Thymus (tissue), 14 donors: Measurements from ENCODE around the gene USP17L24. TPM values are rescaled to one million over a fixed set of nuclear protein-coding genes. Genes with fewer than 3 reads are reported as not detected.
"Not testable (repeated sequence)": the region's sequence is repeated elsewhere in the genome, so short reads cannot be mapped to it uniquely, and the experiment has no call there.

Source experiments
- DNase-seq, 9 donors: peaks; one replicate each; pipeline ENCODE4 v3.0.0-alpha.2; 2013; ENCODE audit warnings: low spot score in 9 of 9, low read depth in 6 of 9, missing footprints in 1 of 9
- H3K27ac ChIP-seq, 2 donors: one replicate each; pipeline ENCODE4 v1.5.1; 2013; ENCODE audit warnings: control low read depth in 1 of 2, low read depth in 1 of 2, low read length in 1 of 2, mild to moderate bottlenecking in 1 of 2, moderate library complexity in 1 of 2
- H3K27me3 ChIP-seq, 2 donors: one replicate each; pipeline ENCODE4 v1.5.1; 2013; ENCODE audit warnings: low read length in 1 of 2; ENCODE audit not compliant: control insufficient read depth in 2 of 2, insufficient read depth in 1 of 2
- H3K36me3 ChIP-seq, 2 donors: one replicate each; pipeline ENCODE4 v1.5.1; 2013; ENCODE audit warnings: low read length in 1 of 2, mild to moderate bottlenecking in 1 of 2, moderate library complexity in 1 of 2; ENCODE audit not compliant: control insufficient read depth in 2 of 2, insufficient read depth in 2 of 2
- H3K4me1 ChIP-seq, 2 donors: one replicate each; pipeline ENCODE4 v1.5.1; 2013; ENCODE audit warnings: low read length in 2 of 2; ENCODE audit not compliant: control insufficient read depth in 2 of 2, insufficient read depth in 2 of 2
- H3K4me3 ChIP-seq, 2 donors: one replicate each; pipeline ENCODE4 v1.5.1; 2013; ENCODE audit warnings: low read length in 2 of 2, control low read depth in 1 of 2, mild to moderate bottlenecking in 1 of 2
- H3K9me3 ChIP-seq, 2 donors: one replicate each; pipeline ENCODE4 v1.5.1; 2013; ENCODE audit warnings: low read length in 1 of 2, mild to moderate bottlenecking in 1 of 2; ENCODE audit not compliant: control insufficient read depth in 2 of 2, insufficient read depth in 1 of 2
- WGBS: extraction: QIAGEN DNeasy Blood & Tissue Kit; methylation state at CpG from one replicate; pipeline ENCODE4 v1.1.7; 2013; 5-methylcytosine and 5-hydroxymethylcytosine counted together
- long read RNA-seq, 10 donors: transcript quantifications; one replicate each; lab custom pipeline, GENCODE V29; 2026
- polyA plus RNA-seq: library from polyadenylated mRNA; stranded (reverse); fragments of 200-250 nt; gene quantifications from one replicate; pipeline ENCODE4 v1.2.3, GENCODE V29; 2013
- total RNA-seq: library from RNA; stranded (reverse); fragments of 120-200 nt; gene quantifications from one replicate; pipeline ENCODE4 v1.2.4, GENCODE V29; 2013
- donor health status: healthy.

The USP17L24 gene, protein sequence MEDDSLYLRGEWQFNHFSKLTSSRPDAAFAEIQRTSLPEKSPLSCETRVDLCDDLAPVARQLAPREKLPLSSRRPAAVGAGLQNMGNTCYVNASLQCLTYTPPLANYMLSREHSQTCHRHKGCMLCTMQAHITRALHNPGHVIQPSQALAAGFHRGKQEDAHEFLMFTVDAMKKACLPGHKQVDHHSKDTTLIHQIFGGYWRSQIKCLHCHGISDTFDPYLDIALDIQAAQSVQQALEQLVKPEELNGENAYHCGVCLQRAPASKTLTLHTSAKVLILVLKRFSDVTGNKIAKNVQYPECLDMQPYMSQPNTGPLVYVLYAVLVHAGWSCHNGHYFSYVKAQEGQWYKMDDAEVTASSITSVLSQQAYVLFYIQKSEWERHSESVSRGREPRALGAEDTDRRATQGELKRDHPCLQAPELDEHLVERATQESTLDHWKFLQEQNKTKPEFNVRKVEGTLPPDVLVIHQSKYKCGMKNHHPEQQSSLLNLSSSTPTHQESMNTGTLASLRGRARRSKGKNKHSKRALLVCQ
- total RNA-seq (not detected), polyA plus RNA-seq (not detected)
- long read RNA-seq, donor 1 = 0 reads
- long read RNA-seq, donor 2 = 0 reads
- long read RNA-seq, donor 3 = 0 reads
- long read RNA-seq, donor 4 = 0 reads
- long read RNA-seq, donor 5 = 0 reads
- long read RNA-seq, donor 6 = 0 reads
- long read RNA-seq, donor 7 = 0 reads
- long read RNA-seq, donor 8 = 0 reads
- long read RNA-seq, donor 9 = 0 reads
- long read RNA-seq, donor 10 = 0 reads

GRCh38 chr4:9324865-9325264 is at the start of gene USP17L24:
TSS of gene USP17L24 (plus strand) at chr4:9325165. CDS start at chr4:9325165, 0 bp downstream.
- not testable (repeated sequence) for H3K9me3 ChIP-seq, H3K27me3 ChIP-seq, H3K4me3 ChIP-seq, H3K27ac ChIP-seq, DNase-seq, H3K4me1 ChIP-seq, H3K36me3 ChIP-seq
- WGBS = no CpG with 5 or more reads among the region's 15 CpGs

GRCh38 chr4:9324191-9324590 is 774 bp upstream of the USP17L24 start:
- not testable (repeated sequence) for H3K9me3 ChIP-seq, H3K4me3 ChIP-seq, H3K36me3 ChIP-seq, H3K27ac ChIP-seq, H3K4me1 ChIP-seq, DNase-seq, H3K27me3 ChIP-seq
- 94% methylated on average over 1 of the region's 13 CpGs for WGBS

- H3K4me3 ChIP-seq, H3K9me3 ChIP-seq, H3K36me3 ChIP-seq, H3K4me1 ChIP-seq, H3K27ac ChIP-seq, DNase-seq, H3K27me3 ChIP-seq: not testable (repeated sequence)
- no CpG with 5 or more reads among the region's 15 CpGs for WGBS
These were observed 4.6 kb downstream of the USP17L24 start, which contains the start of gene USP17L25 for GRCh38 chr4:9329611-9330010. TSS of gene USP17L25 (plus strand) at chr4:9329911. CDS start at chr4:9329911, 0 bp downstream.

GRCh38 chr4:9334358-9334757 is 9.4 kb downstream of the USP17L24 start, which contains the start of gene USP17L26:
TSS of gene USP17L26 (plus strand) at chr4:9334658. CDS start at chr4:9334658, 0 bp downstream.
- not testable (repeated sequence) for H3K27me3 ChIP-seq, DNase-seq, H3K36me3 ChIP-seq, H3K27ac ChIP-seq, H3K4me1 ChIP-seq, H3K4me3 ChIP-seq, H3K9me3 ChIP-seq
- no CpG with 5 or more reads among the region's 15 CpGs for WGBS

DNA sequence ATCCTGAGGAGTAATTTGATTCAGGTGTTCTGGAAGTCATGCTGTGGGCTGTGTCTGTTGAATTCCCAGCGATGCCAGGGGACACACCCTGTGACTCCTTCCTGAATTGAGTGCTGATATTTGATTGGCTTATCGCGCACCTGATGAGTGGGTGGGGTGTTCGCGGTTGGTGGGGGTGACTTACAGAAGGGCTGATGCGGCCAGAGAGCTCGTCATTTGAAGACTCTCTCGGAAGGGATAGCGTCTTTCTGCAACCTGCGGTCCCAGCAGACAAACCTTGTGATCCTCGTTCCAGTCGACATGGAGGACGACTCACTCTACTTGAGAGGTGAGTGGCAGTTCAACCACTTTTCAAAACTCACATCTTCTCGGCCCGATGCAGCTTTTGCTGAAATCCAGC is 14.1 kb downstream of the USP17L24 start, which contains the start of gene USP17L5:
TSS of gene USP17L5 (plus strand) at position 301 of the 400 bp plus-strand sequence. CDS start at position 301, 0 bp downstream.
- not testable (repeated sequence) for H3K4me1 ChIP-seq, DNase-seq, H3K27ac ChIP-seq, H3K9me3 ChIP-seq, H3K27me3 ChIP-seq, H3K36me3 ChIP-seq, H3K4me3 ChIP-seq
- WGBS = no CpG with 5 or more reads among the region's 15 CpGs

- H3K27me3 ChIP-seq, H3K27ac ChIP-seq, H3K9me3 ChIP-seq, H3K4me3 ChIP-seq, DNase-seq, H3K4me1 ChIP-seq, H3K36me3 ChIP-seq: not testable (repeated sequence)
- no CpG with 5 or more reads among the region's 15 CpGs for WGBS
These were observed 18.9 kb downstream of the USP17L24 start, which contains the start of gene USP17L27 for GRCh38 chr4:9343848-9344247. TSS of gene USP17L27 (plus strand) at chr4:9344148. CDS start at chr4:9344148, 0 bp downstream.

- H3K36me3 ChIP-seq, H3K4me3 ChIP-seq, H3K27me3 ChIP-seq, H3K9me3 ChIP-seq, DNase-seq, H3K27ac ChIP-seq, H3K4me1 ChIP-seq: not testable (repeated sequence)
- WGBS = no CpG with 5 or more reads among the region's 15 CpGs
These were observed 23.6 kb downstream of the USP17L24 start, which contains the start of gene USP17L28 for GRCh38 chr4:9348593-9348992. TSS of gene USP17L28 (plus strand) at chr4:9348893. CDS start at chr4:9348893, 0 bp downstream.

- not testable (repeated sequence) for DNase-seq, H3K4me3 ChIP-seq, H3K9me3 ChIP-seq, H3K27me3 ChIP-seq, H3K4me1 ChIP-seq, H3K27ac ChIP-seq, H3K36me3 ChIP-seq
- WGBS = 98% methylated on average over 13 of the region's 18 CpGs
These were observed 25.9 kb downstream of the USP17L24 start for GRCh38 chr4:9350866-9351265.

DNA sequence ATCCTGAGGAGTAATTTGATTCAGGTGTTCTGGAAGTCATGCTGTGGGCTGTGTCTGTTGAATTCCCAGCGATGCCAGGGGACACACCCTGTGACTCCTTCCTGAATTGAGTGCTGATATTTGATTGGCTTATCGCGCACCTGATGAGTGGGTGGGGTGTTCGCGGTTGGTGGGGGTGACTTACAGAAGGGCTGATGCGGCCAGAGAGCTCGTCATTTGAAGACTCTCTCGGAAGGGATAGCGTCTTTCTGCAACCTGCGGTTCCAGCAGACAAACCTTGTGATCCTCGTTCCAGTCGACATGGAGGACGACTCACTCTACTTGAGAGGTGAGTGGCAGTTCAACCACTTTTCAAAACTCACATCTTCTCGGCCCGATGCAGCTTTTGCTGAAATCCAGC is 28.4 kb downstream of the USP17L24 start, which contains the start of gene USP17L29:
TSS of gene USP17L29 (plus strand) at position 301 of the 400 bp plus-strand sequence. CDS start at position 301, 0 bp downstream.
- H3K9me3 ChIP-seq, DNase-seq, H3K4me1 ChIP-seq, H3K27me3 ChIP-seq, H3K36me3 ChIP-seq, H3K27ac ChIP-seq, H3K4me3 ChIP-seq: not testable (repeated sequence)
- WGBS = no CpG with 5 or more reads among the region's 15 CpGs
